GM13977 (cell line): Measurements from ENCODE around the gene NAGA.

Experiments used
- DNase-seq: peaks from one replicate; pipeline ENCODE4 v3.0.0; 2012; ENCODE audit warnings: low spot score
- in situ Hi-C: fragments of 300-500 bp; cut with MboI; formaldehyde crosslinking; loops from one replicate; pipeline ENCODE4 v1.12.0; 2022; ENCODE audit warnings: low sequenced_read_pairs, low pct_unique_long_range_greater_than_20kb, mixed read lengths, inconsistent platforms; ENCODE audit not compliant: unreplicated experiment
- TF ChIP-seq, protein P1 (sequence below): IDR thresholded peaks from 2 replicates; pipeline ENCODE4 v1.5.1; 2012; ENCODE audit warnings: mild to moderate bottlenecking, control low read depth; ENCODE audit not compliant: insufficient read depth; ENCODE audit errors: extremely low read depth, missing control alignments

The NAGA gene

DNA sequence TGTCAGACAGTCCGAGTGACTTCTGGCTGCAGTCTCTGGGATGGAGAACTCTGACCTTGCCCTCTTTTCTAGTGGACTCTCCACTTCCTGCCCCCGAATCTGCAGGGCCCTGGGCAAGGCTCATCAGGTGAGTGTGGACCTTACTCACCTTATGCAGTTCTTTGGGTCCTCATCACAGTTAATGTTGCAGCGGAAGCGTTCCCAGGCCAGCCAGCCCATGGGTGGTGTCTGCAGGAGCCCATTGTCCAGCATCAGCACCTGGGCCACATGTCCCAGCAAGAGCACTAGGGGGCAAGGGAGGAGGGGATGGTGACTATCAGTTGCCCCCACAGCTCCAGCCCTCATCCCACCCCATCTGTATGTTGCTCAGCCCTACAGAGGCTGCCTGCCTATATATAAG is 2.3 kb downstream of the NAGA start:
- no peak for DNase-seq
- TF ChIP-seq, protein P1, sequence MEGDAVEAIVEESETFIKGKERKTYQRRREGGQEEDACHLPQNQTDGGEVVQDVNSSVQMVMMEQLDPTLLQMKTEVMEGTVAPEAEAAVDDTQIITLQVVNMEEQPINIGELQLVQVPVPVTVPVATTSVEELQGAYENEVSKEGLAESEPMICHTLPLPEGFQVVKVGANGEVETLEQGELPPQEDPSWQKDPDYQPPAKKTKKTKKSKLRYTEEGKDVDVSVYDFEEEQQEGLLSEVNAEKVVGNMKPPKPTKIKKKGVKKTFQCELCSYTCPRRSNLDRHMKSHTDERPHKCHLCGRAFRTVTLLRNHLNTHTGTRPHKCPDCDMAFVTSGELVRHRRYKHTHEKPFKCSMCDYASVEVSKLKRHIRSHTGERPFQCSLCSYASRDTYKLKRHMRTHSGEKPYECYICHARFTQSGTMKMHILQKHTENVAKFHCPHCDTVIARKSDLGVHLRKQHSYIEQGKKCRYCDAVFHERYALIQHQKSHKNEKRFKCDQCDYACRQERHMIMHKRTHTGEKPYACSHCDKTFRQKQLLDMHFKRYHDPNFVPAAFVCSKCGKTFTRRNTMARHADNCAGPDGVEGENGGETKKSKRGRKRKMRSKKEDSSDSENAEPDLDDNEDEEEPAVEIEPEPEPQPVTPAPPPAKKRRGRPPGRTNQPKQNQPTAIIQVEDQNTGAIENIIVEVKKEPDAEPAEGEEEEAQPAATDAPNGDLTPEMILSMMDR: no peak
- in situ Hi-C loops: no loop called here

DNA sequence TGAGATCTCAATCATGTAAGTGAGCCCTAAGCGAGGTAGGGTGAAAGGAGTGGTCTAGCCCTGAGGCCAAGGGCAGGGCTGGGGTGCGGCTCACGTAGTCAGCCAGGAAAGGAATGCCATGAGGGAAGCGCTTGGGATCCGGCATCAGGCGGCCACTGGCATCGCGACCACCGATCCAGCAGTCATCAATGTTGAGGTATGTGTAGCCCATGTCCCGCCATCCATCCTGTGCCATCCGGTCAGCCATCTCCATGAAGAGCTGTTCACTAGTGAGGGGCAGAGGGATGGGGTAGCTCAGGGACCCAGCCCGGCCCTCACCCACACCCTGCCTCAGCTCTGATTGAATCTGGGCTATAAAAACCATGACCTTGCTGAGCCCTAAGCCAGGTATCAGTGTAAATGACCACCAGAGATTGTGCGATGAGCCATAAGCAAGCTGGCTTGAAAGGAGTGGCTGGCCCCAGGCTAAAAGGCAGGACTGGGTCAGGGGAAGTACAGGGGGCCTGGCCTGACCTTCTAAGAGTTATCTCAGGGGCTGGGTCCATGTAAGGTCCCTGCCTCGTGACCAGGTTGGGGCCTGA is 2.9 kb downstream of the NAGA start:
- no peak for DNase-seq
- in situ Hi-C loops: no loop called here
- TF ChIP-seq, protein P1: no peak

DNA sequence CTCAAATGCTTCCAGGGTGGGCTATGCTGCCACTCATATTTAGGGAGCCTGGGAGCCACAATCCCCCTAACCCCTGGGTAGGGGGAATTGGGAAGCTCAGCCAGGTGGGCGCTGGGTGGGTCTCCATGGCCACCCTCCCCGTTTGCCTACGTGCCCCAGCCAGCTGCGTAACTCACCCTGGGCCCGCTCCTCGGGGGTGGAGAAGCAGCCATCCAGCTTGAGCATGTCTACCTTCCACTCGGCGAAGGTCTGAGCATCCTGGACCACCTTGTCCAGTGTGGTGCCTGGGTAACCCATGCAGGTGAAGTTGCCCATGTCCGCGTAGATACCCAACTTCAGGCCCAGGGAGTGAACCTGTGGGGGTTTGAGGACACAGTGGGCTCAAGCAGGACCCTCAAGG is 3.7 kb downstream of the NAGA start:
- DNase-seq: no peak
- in situ Hi-C loops: no loop called here
- TF ChIP-seq, protein P1: no peak

DNA sequence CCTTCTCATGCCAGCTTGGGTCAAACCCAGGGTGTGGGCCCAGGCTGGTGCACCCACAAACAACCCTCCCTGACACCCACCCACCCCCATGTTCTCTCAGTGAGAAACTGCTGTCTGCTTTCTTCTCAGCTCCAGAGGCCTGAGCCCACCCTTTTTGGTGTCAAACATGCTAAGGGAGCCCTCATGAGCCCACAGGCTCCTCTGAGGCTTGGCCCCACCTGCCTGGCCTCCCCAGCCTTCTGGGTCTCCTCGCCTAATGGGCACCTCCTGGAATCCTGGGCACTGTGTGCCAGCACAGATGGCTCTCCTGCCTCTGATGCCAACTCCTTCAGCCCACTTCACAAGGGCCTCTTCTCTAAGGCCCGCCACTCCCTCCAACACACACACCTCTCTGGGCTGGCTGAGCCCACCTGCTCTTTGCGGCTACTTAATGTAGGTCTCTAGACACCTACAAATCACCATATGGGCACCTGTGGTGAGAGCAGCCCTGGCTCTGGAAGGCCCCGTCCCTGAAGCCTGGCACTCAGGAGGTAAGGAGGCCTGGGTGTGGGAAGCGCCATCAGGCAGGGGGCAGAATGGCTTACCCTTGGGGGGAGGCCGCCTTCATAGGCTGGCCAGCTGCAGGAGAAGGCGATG is 4.4 kb downstream of the NAGA start:
- DNase-seq: no peak
- TF ChIP-seq, protein P1: no peak
- in situ Hi-C loops: no loop called here

DNA sequence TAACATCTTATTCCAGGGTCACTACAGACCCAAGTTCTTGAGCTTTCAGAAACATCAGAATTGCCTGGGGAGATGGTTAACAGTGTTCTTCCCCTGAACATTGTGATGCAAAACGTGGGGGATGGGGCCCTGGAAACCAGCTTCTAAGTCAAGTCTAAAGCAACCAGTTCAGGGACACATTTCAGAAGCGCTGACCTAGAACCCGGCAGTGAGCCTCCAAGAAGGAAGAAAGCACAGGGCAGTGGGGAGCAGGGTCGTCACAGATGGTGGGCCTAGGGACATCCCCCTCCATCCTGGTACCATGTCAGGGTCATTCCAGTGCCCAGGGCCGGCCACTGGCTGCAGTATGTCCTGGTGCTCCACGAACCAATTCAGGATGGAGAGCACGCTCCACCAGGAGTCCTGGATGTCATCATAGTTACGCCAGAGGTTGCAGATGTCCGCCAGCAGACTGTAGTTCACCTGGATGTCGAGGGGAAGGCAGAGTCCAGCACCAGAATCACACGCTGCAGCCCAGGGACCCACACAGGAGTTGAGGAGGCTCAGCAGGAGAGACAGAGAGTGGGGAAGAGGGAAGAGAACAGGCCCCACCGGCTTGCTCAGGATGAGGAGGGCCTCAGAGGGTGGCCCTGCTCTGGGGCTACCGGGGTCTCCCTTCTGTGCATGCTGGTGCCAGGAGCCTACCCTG is 5.0 kb downstream of the NAGA start:
- in situ Hi-C loops: no loop called here
- no peak for DNase-seq
- TF ChIP-seq, protein P1: no peak

DNA sequence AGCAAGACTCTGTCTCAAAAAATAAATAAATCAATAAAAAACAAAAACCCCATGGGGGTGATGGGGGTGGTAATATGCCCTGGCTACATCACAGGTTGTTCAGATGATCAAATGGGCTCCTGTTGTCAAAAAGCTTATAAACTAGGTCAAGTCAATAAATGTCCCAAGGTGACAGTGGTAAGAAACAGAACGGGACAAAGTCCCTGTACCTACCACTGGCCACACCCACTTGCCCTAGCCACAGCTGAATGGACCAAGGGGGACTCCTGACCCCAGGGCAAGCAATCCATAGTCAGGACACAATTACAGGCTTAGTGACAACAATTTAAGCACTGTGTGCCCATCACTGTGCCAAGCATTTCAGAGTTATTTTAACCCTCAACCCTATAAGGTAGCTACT is 6.0 kb downstream of the NAGA start:
- TF ChIP-seq, protein P1: no peak
- in situ Hi-C loops: no loop called here
- DNase-seq: no peak
